ENCODE results near the gene POLR2I. TPM values are rescaled to one million over a fixed set of nuclear protein-coding genes. Genes with fewer than 3 reads are reported as not detected.
"Not testable (repeated sequence)": the region's sequence is repeated elsewhere in the genome, so short reads cannot be mapped to it uniquely, and the experiment has no call there.

POLR2I gene
- total RNA-seq, 1 donor from 2014 or later: 88.5 TPM

GRCh38 chr19:36081385-36081784 lies 33.3 kb downstream of the POLR2I start:
- no peak overlapping the region for H3K4me3 ChIP-seq (ENCODE audit: low read depth, low read length)
- no peak for TF ChIP-seq CTCF (conservative IDR thresholded peaks at IDR 0.05; ENCODE audit: low read depth, low read length)
- DNase-seq (ENCODE audit: low read depth): no peak

- H3K4me3 ChIP-seq (ENCODE audit: low read depth, low read length): no peak overlapping the region
Observed at GRCh38 chr19:36079389-36079945, 35.2 kb downstream of the POLR2I start.

GRCh38 chr19:36073121-36073876 lies 41.4 kb downstream of the POLR2I start:
- no peak for DNase-seq (ENCODE audit: low read depth)
- TF ChIP-seq CTCF (conservative IDR thresholded peaks at IDR 0.05; ENCODE audit: low read depth, low read length): no peak
- no peak overlapping the region for H3K4me3 ChIP-seq (ENCODE audit: low read depth, low read length)

More at GRCh38 chr19:36079389-36079945, 35.2 kb downstream of the POLR2I start:
- TF ChIP-seq CTCF (conservative IDR thresholded peaks at IDR 0.05; ENCODE audit: low read depth, low read length): no peak
- no peak for DNase-seq (ENCODE audit: low read depth)

GRCh38 chr19:36072081-36072480 lies 42.6 kb downstream of the POLR2I start:
- no peak for DNase-seq (ENCODE audit: low read depth)
- H3K4me3 ChIP-seq (ENCODE audit: low read depth, low read length): no peak overlapping the region
- TF ChIP-seq CTCF (conservative IDR thresholded peaks at IDR 0.05; ENCODE audit: low read depth, low read length): no peak

GRCh38 chr19:36068810-36069499 lies 45.7 kb downstream of the POLR2I start:
- DNase-seq (ENCODE audit: low read depth); H3K4me3 ChIP-seq (ENCODE audit: low read depth, low read length): not testable (repeated sequence)

- TF ChIP-seq CTCF (conservative IDR thresholded peaks at IDR 0.05; ENCODE audit: low read depth, low read length): no peak
- no peak overlapping the region for H3K4me3 ChIP-seq (ENCODE audit: low read depth, low read length)
- DNase-seq (ENCODE audit: low read depth): no peak
Observed at GRCh38 chr19:36067681-36068080, 47.0 kb downstream of the POLR2I start.

- no peak overlapping the region for H3K4me3 ChIP-seq (ENCODE audit: low read depth, low read length)
- no peak for DNase-seq (ENCODE audit: low read depth)
Observed at GRCh38 chr19:36064826-36065225, 49.8 kb downstream of the POLR2I start.

More at GRCh38 chr19:36064826-36065225, 49.8 kb downstream of the POLR2I start:
- no peak for TF ChIP-seq CTCF (conservative IDR thresholded peaks at IDR 0.05; ENCODE audit: low read depth, low read length)
